Measurements from ENCODE around the gene TWIST2.

TWIST2 gene

GRCh38 chr2:238891457-238892203, 43.7 kb downstream of the TWIST2 start:
- TF ChIP-seq, protein P1, sequence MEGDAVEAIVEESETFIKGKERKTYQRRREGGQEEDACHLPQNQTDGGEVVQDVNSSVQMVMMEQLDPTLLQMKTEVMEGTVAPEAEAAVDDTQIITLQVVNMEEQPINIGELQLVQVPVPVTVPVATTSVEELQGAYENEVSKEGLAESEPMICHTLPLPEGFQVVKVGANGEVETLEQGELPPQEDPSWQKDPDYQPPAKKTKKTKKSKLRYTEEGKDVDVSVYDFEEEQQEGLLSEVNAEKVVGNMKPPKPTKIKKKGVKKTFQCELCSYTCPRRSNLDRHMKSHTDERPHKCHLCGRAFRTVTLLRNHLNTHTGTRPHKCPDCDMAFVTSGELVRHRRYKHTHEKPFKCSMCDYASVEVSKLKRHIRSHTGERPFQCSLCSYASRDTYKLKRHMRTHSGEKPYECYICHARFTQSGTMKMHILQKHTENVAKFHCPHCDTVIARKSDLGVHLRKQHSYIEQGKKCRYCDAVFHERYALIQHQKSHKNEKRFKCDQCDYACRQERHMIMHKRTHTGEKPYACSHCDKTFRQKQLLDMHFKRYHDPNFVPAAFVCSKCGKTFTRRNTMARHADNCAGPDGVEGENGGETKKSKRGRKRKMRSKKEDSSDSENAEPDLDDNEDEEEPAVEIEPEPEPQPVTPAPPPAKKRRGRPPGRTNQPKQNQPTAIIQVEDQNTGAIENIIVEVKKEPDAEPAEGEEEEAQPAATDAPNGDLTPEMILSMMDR (IDR thresholded peaks at IDR 0.05; ENCODE audit: low read depth, low read length) = no peak
- DNase-seq (ENCODE audit: low read depth, low spot score) = no peak
- in situ Hi-C loops (cut with HindIII; ENCODE audit: low sequenced_read_pairs) = no loop called here
- H3K4me3 ChIP-seq (ENCODE audit: low read depth, low read length) = no peak overlapping the region

GRCh38 chr2:238892204-238892500, 44.3 kb downstream of the TWIST2 start:
- TF ChIP-seq, protein P1 (IDR thresholded peaks at IDR 0.05; ENCODE audit: low read depth, low read length) = no peak
- H3K4me3 ChIP-seq (ENCODE audit: low read depth, low read length) = no peak overlapping the region
- in situ Hi-C loops (cut with HindIII; ENCODE audit: low sequenced_read_pairs) = no loop called here

GRCh38 chr2:238892796-238893195, 44.9 kb downstream of the TWIST2 start:
- TF ChIP-seq, protein P1 (IDR thresholded peaks at IDR 0.05; ENCODE audit: low read depth, low read length) = no peak
- no peak overlapping the region for H3K4me3 ChIP-seq (ENCODE audit: low read depth, low read length)
- no peak for DNase-seq (ENCODE audit: low read depth, low spot score)
- in situ Hi-C loops (cut with HindIII; ENCODE audit: low sequenced_read_pairs) = no loop called here

More at GRCh38 chr2:238892204-238892500, 44.3 kb downstream of the TWIST2 start:
- DNase-seq (ENCODE audit: low read depth, low spot score) = no peak

DNA sequence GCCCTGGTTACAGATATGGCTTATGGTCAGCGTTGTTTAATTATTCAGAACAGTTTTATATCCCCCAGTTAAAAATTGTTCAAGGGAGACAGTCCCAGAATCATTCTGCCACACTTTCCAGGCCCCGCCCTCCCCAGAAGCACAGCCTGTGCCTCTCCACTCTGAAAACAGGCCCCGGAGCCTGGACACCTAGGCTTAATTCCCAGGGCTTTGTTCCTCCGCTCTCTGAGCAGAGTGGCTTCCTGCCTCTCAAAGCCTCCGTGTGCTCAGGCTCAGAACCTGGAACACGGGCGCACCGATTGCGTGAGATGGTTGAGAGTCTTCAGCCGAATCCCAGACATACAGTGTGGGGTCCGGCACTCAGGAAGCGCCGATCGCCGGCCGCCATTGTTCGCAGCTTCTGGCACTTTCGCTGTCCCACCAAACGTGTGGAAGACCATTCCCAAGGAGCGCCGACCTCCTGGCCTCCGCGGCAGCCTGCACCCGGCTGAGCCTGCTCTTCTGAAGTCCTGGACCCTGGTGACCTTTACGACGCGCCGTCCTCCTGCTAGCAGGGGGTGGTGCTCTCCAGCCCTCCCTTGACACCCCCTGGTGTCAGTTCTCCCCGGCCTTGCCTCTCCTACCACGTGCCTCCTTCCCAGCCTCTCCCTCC, 45.6 kb downstream of the TWIST2 start:
- DNase-seq (ENCODE audit: low read depth, low spot score) = no peak
- TF ChIP-seq, protein P1 (IDR thresholded peaks at IDR 0.05; ENCODE audit: low read depth, low read length) = no peak
- no peak overlapping the region for H3K4me3 ChIP-seq (ENCODE audit: low read depth, low read length)
- in situ Hi-C loops (cut with HindIII; ENCODE audit: low sequenced_read_pairs) = no loop called here

DNA sequence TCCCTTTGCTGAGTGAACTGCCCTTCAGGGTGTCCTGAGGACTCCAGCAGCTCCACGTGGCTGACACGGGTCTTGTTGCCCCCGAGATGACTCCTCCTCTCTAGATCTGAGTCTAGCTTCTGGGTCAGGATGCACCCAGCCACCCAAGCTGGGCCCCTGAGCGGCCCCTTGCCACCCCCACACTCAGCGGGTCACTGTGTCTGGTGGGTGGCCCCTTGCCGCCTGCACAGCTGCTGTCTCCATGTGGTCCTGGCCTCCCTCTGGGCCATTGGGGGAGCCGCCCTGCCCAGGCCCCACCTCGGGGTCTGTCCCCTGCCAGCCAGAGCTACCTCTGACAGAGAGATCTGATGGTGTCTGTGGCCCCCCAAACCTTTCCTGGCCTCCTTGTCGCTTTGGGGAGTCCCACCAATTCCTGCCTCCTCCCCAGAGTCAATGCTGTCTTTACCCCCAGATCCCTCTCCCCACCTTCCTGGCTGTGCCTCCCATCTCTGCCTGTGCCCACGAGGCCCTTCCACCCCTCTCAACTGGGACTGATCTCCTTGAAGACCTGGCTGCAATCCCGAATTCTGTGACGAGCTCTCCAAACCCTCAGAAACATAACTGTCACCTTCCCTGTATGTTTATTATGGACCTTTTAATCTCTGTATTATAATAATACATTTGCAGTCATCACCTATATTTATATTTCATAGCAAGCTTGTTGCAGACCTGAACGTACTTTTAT, 46.5 kb downstream of the TWIST2 start:
- TF ChIP-seq, protein P1 (IDR thresholded peaks at IDR 0.05; ENCODE audit: low read depth, low read length) = no peak
- in situ Hi-C loops (cut with HindIII; ENCODE audit: low sequenced_read_pairs) = no loop called here
- no peak for DNase-seq (ENCODE audit: low read depth, low spot score)
- H3K4me3 ChIP-seq (ENCODE audit: low read depth, low read length) = no peak overlapping the region

- no peak overlapping the region for H3K4me3 ChIP-seq (ENCODE audit: low read depth, low read length)
- in situ Hi-C loops (cut with HindIII; ENCODE audit: low sequenced_read_pairs) = no loop called here
- TF ChIP-seq, protein P1 (IDR thresholded peaks at IDR 0.05; ENCODE audit: low read depth, low read length) = no peak
- DNase-seq (ENCODE audit: low read depth, low spot score) = no peak
Measured at GRCh38 chr2:238894950-238895298, 47.0 kb downstream of the TWIST2 start.

Measured in astrocyte of the spinal cord (primary cell).